HepG2 (cell line): Measurements from ENCODE around the gene NPC2. TPM values are rescaled to one million over a fixed set of nuclear protein-coding genes. Genes with fewer than 3 reads are reported as not detected.

Experiments
- CEBPB ChIP-seq: IDR thresholded peaks from 2 replicates; pipeline ENCODE4 v1.6.1; 2011; ENCODE audit warnings: low read depth, low read length, improper control_type of control experiment, borderline replicate concordance
- DNMT1 ChIP-seq: sonication (generic); formaldehyde crosslinking; IDR thresholded peaks from 2 replicates; pipeline ENCODE4 v1.5.1; 2020; ENCODE audit warnings: mild to moderate bottlenecking, missing genetic modification reagents
- GATAD1 ChIP-seq: IDR thresholded peaks from 2 replicates; pipeline ENCODE4 v1.6.1; 2016; ENCODE audit warnings: missing genetic modification reagents, missing compliant biosample characterization
- HDAC1 ChIP-seq: sonication (generic); formaldehyde crosslinking; IDR thresholded peaks from 2 replicates; pipeline ENCODE4 v1.5.1; 2020; ENCODE audit warnings: mild to moderate bottlenecking, missing genetic modification reagents
- HDAC2 ChIP-seq: sonication (generic); formaldehyde crosslinking; IDR thresholded peaks from 2 replicates; pipeline ENCODE4 v1.4.0; 2020; ENCODE audit warnings: missing genetic modification reagents
- HNRNPLL ChIP-seq: fragments of 200-400 bp; formaldehyde crosslinking; IDR thresholded peaks from 2 replicates; pipeline ENCODE4 v1.6.1; 2017; ENCODE audit warnings: mild to moderate bottlenecking, low read depth, low read length; ENCODE audit not compliant: poor library complexity, severe bottlenecking
- KDM5A ChIP-seq: fragments of 200-600 bp; sonication (generic); IDR thresholded peaks from 2 replicates; pipeline ENCODE4 v1.7.0; 2018; ENCODE audit warnings: antibody characterized with exemption, mild to moderate bottlenecking, low read length, borderline replicate concordance
- KLF9 ChIP-seq: IDR thresholded peaks from 2 replicates; pipeline ENCODE4 v1.6.1; 2016; ENCODE audit warnings: low read depth
- MYC ChIP-seq: sonication (generic); formaldehyde crosslinking; IDR thresholded peaks from 2 replicates; pipeline ENCODE4 v1.9.0; 2021; ENCODE audit warnings: missing genetic modification reagents, borderline replicate concordance
- NFATC3 ChIP-seq: sonication (generic); formaldehyde crosslinking; IDR thresholded peaks from 2 replicates; pipeline ENCODE4 v1.5.1; 2020; ENCODE audit warnings: mild to moderate bottlenecking, missing genetic modification reagents
- PRMT3 ChIP-seq: sonication (generic); formaldehyde crosslinking; IDR thresholded peaks from 2 replicates; pipeline ENCODE4 v1.8.1; 2022; ENCODE audit warnings: low read depth, mild to moderate bottlenecking, moderate library complexity, missing genetic modification reagents, borderline replicate concordance
- PRPF4 ChIP-seq: fragments of 200-400 bp; formaldehyde crosslinking; IDR thresholded peaks from 2 replicates; pipeline ENCODE4 v1.6.1; 2016; ENCODE audit warnings: low read length, low read depth; ENCODE audit not compliant: poor library complexity, severe bottlenecking
- SMAD1 ChIP-seq: sonication (generic); formaldehyde crosslinking; IDR thresholded peaks from 2 replicates; pipeline ENCODE4 v1.4.0; 2020; ENCODE audit warnings: missing genetic modification reagents, low read depth, mild to moderate bottlenecking, borderline replicate concordance
- SMC3 ChIP-seq: IDR thresholded peaks from 2 replicates; pipeline ENCODE4 v1.6.1; 2011; ENCODE audit warnings: low read length, improper control_type of control experiment
- TSC22D2 ChIP-seq: sonication (generic); formaldehyde crosslinking; IDR thresholded peaks from 2 replicates; pipeline ENCODE4 v1.5.1; 2020; ENCODE audit warnings: missing genetic modification reagents, mild to moderate bottlenecking, borderline replicate concordance
- ZBTB2 ChIP-seq: sonication (generic); formaldehyde crosslinking; IDR thresholded peaks from 2 replicates; pipeline ENCODE4 v1.8.0; 2022; ENCODE audit warnings: low read depth, missing genetic modification reagents
- ZBTB3 ChIP-seq: sonication (generic); formaldehyde crosslinking; IDR thresholded peaks from 2 replicates; pipeline ENCODE4 v1.4.0; 2020; ENCODE audit warnings: low read depth, mild to moderate bottlenecking, moderate library complexity, missing genetic modification reagents, borderline replicate concordance
- ZFP36 ChIP-seq: fragments of 150-350 bp; IDR thresholded peaks from 2 replicates; pipeline ENCODE4 v1.6.1; 2018; ENCODE audit warnings: borderline replicate concordance, low read length, low read depth; ENCODE audit not compliant: partially characterized antibody
- ZNF232 ChIP-seq: sonication (generic); formaldehyde crosslinking; IDR thresholded peaks from 2 replicates; pipeline ENCODE4 v1.4.0; 2020; ENCODE audit warnings: missing genetic modification reagents, borderline replicate concordance
- ZNF616 ChIP-seq: sonication (generic); formaldehyde crosslinking; IDR thresholded peaks from 2 replicates; pipeline ENCODE4 v1.5.0; 2020; ENCODE audit warnings: low read depth, mild to moderate bottlenecking, missing genetic modification reagents
- ZNF670 ChIP-seq: sonication (generic); formaldehyde crosslinking; IDR thresholded peaks from 2 replicates; pipeline ENCODE4 v1.8.0; 2022; ENCODE audit warnings: mild to moderate bottlenecking, missing genetic modification reagents, borderline replicate concordance
- ZSCAN22 ChIP-seq: sonication (generic); formaldehyde crosslinking; IDR thresholded peaks from 2 replicates; pipeline ENCODE4 v1.4.0; 2020; ENCODE audit warnings: mild to moderate bottlenecking, missing genetic modification reagents
- polyA plus RNA-seq, 8 experiments: library from polyadenylated mRNA; depleted of rRNA in 3 of 8; stranded (reverse) in 7 of 8; unstranded in 1 of 8; fragments of >200 nt; fragmentation: Illumina TruSeq in 4 of 8; extraction: Trizol in 4 of 8; gene quantifications; 2 replicates each; pipeline versions ENCODE4 v1.2.1 to v1.2.3, GENCODE V29; 2011 to 2016; ENCODE audit warnings: low read depth in 4 of 8, missing spikeins in 1 of 8, mixed read lengths in 1 of 8; ENCODE audit not compliant: insufficient read depth in 1 of 8
- total RNA-seq, 5 experiments: library from RNA; depleted of rRNA; stranded (reverse); fragments of >200 nt; fragmentation: Illumina TruSeq; extraction: Trizol; gene quantifications; 2 replicates each; pipeline ENCODE4 v1.2.3, GENCODE V29; 2016; ENCODE audit warnings: low read depth in 1 of 5
- TF ChIP-seq, protein P1 (sequence below): IDR thresholded peaks from 2 replicates; pipeline ENCODE4 v1.6.1; 2016; ENCODE audit warnings: mild to moderate bottlenecking
- TF ChIP-seq, protein P2 (sequence below): sonication (generic); formaldehyde crosslinking; IDR thresholded peaks from 2 replicates; pipeline ENCODE4 v1.5.1; 2020; ENCODE audit warnings: missing genetic modification reagents, mild to moderate bottlenecking, borderline replicate concordance
- TF ChIP-seq, protein P3 (sequence below): IDR thresholded peaks from 2 replicates; pipeline ENCODE4 v1.6.1; 2012; ENCODE audit warnings: low read depth, low read length, improper control_type of control experiment

NPC2 gene
- total and polyA plus RNA-seq, 2 of the 13 experiments (the other 11 are each of a cell fraction or from before 2014, with no cell fraction given) = 132 to 164 TPM

- TF ChIP-seq DNMT1 (CRISPR knock-in tag) (no peak), ZNF232 (CRISPR knock-in tag) (peak; percentile 80; the same call in 1 of the 2 replicates), MYC (CRISPR knock-in tag) (peak; percentile 31; the same call in 1 of the 2 replicates), HNRNPLL (no peak), SMAD1 (CRISPR knock-in tag) (no peak), ZNF670 (0 out of 2 replicates have a peak, but pooled peaks have one; percentile 22), CEBPB (no peak), PRMT3 (CRISPR knock-in tag) (no peak), KLF9 (CRISPR knock-in tag) (no peak), PRPF4 (no peak), ZBTB3 (CRISPR knock-in tag) (no peak), GATAD1 (CRISPR knock-in tag) (no peak), ZSCAN22 (CRISPR knock-in tag) (no peak), HDAC2 (CRISPR knock-in tag) (0 out of 2 replicates have a peak, but pooled peaks have one; percentile 39), NFATC3 (CRISPR knock-in tag) (0 out of 2 replicates have a peak, but pooled peaks have one; percentile 56), ZBTB2 (CRISPR knock-in tag) (no peak), ZFP36 (no peak), ZNF616 (no peak), HDAC1 (peak; percentile 79), SMC3 (no peak), TSC22D2 (CRISPR knock-in tag) (0 out of 2 replicates have a peak, but pooled peaks have one; percentile 55), KDM5A (no peak)
- TF ChIP-seq, protein P1, sequence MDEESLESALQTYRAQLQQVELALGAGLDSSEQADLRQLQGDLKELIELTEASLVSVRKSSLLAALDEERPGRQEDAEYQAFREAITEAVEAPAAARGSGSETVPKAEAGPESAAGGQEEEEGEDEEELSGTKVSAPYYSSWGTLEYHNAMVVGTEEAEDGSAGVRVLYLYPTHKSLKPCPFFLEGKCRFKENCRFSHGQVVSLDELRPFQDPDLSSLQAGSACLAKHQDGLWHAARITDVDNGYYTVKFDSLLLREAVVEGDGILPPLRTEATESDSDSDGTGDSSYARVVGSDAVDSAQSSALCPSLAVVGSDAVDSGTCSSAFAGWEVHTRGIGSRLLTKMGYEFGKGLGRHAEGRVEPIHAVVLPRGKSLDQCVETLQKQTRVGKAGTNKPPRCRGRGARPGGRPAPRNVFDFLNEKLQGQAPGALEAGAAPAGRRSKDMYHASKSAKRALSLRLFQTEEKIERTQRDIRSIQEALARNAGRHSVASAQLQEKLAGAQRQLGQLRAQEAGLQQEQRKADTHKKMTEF (CRISPR knock-in tag) = 0 out of 2 replicates have a peak, but pooled peaks have one; percentile 34
- TF ChIP-seq, protein P2, sequence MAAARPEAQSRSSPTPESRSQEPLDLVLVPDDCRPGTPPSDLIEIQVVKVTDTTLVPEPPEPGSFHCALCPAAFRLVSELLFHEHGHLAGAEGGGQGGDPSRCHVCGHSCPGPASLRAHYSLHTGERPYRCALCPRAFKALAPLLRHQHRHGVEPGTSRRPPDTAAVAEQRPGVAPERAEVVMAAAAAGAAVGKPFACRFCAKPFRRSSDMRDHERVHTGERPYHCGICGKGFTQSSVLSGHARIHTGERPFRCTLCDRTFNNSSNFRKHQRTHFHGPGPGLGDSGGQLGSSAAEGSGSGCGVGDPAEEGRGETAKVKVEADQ = peak; percentile 43; the same call in 1 of the 2 replicates
- TF ChIP-seq, protein P3, sequence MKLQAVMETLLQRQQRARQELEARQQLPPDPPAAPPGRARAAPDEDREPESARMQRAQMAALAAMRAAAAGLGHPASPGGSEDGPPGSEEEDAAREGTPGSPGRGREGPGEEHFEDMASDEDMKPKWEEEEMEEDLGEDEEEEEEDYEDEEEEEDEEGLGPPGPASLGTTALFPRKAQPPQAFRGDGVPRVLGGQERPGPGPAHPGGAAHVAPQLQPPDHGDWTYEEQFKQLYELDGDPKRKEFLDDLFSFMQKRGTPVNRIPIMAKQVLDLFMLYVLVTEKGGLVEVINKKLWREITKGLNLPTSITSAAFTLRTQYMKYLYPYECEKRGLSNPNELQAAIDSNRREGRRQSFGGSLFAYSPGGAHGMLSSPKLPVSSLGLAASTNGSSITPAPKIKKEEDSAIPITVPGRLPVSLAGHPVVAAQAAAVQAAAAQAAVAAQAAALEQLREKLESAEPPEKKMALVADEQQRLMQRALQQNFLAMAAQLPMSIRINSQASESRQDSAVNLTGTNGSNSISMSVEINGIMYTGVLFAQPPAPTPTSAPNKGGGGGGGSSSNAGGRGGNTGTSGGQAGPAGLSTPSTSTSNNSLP = no peak
Measured at GRCh38 chr14:74492776-74493342, at the start of gene NPC2 (continued).
